CD4-positive, alpha-beta T cell treated with Interleukin-4 for 4 hours (primary cell): Measurements from ENCODE around the gene SOWAHB.
"Not testable (repeated sequence)": the region's sequence is repeated elsewhere in the genome, so short reads cannot be mapped to it uniquely, and the experiment has no call there.

Experiments used
- DNase-seq: peaks from one replicate; pipeline ENCODE4 v3.0.0-alpha.2; 2020

The SOWAHB gene

DNA sequence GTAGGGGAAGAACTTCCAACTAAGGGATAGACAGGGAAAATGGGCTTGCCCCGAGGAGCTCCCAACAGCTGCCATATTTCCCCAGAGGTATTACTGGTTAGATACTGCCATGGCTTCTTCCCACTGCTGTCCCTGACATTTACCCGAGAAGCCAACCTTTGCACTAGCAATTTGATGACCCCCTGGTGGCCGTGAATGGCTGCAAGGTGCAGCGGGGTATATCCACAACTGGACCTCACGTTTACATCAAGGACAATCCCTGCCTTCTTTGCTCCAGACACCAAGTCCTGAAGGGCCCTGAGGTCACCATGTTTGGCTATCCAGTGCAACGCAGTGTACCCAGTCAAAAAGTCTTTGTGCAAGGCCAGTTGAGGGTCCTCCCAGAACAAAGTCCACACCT, 2.3 kb downstream of the SOWAHB start:
- DNase-seq, result no peak

DNA sequence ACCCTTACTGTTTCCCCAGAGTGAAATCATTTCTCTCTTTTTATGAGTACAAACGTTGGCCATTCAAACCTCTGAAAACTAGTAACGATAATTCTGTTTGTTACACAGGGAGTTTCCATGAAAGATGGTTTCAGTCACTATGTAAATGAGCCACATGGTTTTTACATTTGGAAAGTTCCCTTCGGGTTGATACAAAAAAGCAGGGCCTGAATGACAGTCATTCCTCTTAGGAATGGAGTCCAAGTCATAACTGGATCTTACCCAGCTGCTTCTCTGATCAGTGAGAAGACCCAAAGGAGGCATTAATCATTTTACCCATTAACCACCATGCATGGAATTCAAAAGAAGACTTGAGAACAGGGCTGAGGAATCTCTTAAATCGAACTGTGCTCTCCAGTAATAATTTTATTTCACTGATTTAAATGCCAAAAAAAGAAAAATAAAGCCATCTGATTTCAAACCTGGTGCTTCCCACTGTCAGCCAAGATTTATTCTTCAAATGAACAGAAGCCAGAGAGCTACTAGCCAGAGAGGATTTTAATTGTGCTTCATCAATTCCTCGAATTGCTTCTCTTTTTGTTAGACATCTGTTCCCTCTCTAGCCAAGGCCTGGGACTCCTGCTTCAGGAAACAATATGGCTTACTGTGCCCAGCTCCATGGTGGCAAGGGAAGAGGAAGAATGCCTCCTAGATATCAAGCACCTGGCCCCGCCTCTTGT, 3.2 kb downstream of the SOWAHB start:
- no peak for DNase-seq

- DNase-seq, result no peak
These were observed 5.3 kb downstream of the SOWAHB start for GRCh38 chr4:76892601-76893000.

DNA sequence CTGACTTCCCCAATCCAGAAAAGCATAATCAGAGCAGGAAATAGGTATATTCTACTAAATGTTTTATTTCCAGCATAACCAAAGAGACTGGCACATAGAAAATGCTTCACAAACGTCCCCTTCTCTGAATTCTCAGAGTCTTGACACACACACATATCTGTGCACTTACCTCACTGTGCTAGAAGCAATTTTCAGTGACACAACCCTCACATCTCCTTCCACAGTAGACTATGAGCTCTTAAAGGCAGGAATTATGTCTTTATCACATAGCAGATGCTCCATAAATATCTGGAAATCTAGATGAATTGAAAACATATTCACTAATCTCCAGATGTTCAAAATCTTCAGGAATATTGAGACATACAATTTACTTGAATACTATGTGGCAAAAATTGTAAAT, 5.9 kb downstream of the SOWAHB start:
- no peak for DNase-seq

DNA sequence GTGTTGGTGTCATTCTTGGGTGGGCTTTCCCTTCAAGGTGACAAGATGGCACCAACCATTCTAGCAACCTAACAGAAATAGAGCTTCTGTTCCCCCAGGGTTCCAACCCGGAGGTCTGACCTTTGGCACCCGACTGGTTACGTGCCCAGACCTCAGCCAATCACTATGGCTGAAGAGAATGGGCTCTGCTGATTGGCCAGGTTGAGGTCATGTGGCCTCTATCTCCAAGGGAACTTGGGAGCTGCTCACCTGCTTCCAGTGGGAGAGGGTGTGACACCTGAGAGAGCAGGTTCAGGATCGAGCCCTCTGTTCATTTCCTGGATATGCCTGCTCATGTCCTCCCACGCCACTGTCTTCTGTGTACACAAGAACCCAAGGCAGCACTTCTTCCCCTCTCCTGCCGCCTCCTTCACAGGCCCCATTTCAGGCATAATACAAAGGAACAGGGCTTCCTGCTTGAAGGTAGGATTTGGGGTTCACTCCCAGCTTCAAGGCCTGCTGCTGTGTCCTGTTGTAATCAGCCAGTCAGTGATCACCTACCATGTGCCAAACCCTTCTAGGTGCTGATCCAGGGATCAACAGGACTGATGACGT, 11.0 kb downstream of the SOWAHB start:
- DNase-seq, result no peak

GRCh38 chr4:76886214-76886613, 11.7 kb downstream of the SOWAHB start:
- no peak for DNase-seq

- no peak for DNase-seq
These were observed 14.8 kb downstream of the SOWAHB start for GRCh38 chr4:76883147-76883546.

GRCh38 chr4:76882630-76883029, 15.3 kb downstream of the SOWAHB start:
- no peak for DNase-seq

GRCh38 chr4:76881375-76881774, 16.6 kb downstream of the SOWAHB start:
- no peak for DNase-seq

DNA sequence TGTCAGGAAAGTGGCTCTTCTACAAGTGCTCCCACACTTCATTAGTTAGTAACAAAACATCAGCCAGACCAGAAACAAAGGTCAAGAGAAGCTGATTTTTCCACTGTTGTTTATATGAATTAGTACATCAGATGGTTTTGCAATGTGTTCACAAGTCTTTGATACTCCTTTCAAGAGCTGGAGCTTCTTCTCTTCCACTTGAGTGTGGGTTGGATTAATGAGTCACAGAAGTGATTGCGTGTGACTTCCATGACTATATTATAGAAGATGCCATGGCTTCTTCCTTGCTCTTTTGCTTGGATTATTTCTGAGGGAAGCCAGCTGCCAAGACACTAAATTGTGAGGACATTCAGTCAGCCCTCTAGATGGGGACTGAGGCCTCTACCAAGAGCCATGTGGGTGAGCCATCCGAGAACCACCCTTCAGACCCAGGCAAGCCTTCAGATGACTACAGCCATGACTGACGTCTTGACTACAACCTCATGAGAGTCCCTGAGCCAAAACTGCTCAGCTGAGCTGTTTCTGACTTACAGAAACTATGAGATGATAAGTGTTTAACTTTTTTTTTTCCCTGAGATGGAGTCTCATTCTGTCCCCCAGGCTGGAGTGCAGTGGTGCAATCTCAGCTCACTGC, 18.1 kb downstream of the SOWAHB start:
- no peak for DNase-seq

- not testable (repeated sequence) for DNase-seq
These were observed 19.2 kb downstream of the SOWAHB start for GRCh38 chr4:76878641-76879165.

DNA sequence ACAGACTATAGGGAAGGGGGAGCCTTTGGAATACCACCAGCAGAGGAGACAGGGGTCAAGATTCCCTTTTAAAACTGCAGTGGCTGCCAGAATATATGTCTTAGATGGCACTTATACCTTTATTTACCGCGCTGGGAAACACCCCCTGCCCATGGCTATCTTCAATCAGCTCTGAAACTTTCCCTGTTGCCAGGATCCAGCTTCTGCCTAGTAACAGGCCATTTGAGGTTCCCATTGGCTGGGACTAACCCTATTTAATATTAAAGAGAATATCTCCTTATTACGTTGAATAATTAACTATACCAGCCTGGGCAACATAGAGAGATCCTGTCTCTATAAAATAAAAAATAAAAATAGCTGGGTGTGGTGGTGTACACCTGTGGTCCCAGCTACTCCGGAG, 23.8 kb downstream of the SOWAHB start:
- no peak for DNase-seq

- DNase-seq, result no peak
These were observed 24.4 kb downstream of the SOWAHB start for GRCh38 chr4:76873495-76873894.

GRCh38 chr4:76872556-76872955, 25.4 kb downstream of the SOWAHB start:
- no peak for DNase-seq

DNA sequence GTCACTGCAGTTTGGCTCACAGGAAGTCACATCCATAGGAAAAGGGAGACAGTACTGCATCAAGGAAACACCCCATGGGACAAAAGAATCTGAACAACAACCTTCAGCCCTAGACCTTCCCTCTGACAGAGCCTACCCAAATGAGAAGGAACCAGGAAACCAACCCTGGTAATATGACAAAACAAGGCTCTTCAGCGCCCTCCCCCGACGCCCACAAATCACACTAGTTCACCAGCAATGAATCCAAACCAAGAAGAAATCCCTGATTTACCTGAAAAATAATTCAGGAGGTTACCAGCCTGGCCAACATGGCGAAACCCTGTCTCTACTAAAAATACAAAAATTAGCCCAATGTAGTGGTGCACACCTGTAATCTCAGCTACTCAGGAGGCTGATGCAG, 29.2 kb downstream of the SOWAHB start:
- DNase-seq, result not testable (repeated sequence)

DNA sequence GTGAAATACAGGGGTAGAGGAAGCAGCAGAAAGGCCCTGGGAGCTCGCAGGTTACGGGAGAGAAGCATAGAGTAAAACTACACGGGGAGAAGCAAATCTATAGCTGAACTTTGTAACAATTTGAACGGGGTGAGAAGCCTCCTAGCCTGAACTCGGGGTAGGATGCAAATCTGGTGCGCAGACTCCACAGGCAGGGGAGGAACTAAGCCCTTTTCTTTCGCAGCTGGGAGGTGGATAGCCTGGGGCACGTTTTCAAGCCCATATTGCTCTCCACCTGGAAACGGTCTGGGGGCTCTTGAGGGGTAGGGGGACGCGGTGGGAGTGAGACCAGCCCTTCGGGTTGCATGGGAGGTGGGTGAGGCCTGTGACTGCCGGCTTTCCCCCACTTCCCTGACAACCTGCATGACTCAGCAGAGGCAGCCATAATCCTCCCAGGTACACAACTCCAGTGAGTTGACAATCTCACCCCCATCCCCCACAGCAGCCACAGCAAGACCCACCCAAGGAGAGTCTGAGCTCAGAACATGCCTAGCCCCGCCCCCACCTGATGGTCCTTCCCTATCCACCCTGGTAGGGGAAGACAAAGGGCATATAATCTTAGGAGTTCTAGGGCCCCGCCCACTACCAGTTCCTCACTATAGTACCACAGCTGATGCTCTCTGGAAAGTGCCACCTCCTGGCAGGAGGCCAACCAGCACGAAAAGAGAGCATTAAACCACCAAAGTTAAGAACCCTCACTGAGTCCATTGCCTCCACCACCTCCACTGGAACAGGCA, 29.9 kb downstream of the SOWAHB start:
- no peak for DNase-seq

DNA sequence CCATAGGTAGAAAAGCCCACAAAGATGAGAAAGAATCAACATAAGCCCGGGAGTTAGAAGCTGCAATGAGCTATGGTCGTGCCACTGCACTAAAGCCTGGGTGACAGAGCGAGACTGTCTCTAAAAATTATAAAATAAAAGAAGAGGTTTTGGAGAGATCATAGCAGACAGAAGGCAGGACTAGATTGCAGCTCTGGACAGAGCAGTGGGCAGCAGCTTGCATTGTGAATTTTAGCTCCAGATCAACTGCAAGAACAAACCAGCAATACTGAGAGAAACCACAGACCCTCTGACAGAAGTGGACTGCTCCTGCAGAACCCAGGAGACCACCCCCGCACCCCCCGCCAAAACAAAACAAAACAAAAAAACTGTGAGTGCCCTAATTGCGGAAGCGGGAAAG, 30.6 kb downstream of the SOWAHB start:
- no peak for DNase-seq

DNA sequence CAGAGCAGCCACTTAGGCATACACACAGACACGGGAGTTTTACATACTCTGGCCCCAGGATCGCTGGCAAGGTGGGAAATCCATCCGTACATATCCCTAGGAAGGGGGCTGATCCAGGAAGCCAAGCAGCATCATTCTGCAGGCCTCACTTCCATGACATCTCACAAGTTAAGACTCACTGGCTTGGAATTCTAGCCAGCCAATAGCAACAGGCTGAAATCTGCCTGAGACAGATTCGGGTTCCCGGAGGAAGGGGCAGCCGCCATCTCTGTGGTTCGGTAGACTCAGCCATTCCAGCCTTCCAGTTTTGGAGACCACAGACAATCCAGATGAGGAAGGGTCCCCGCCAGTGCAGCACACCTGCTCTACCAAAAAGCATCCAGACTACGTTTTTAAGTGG, 31.3 kb downstream of the SOWAHB start:
- DNase-seq, result no peak

GRCh38 chr4:76858319-76858718, 39.6 kb downstream of the SOWAHB start:
- DNase-seq, result no peak

GRCh38 chr4:76857074-76857409, 40.9 kb downstream of the SOWAHB start:
- no peak for DNase-seq

GRCh38 chr4:76856243-76857073, 41.5 kb downstream of the SOWAHB start:
- DNase-seq, result no peak

DNA sequence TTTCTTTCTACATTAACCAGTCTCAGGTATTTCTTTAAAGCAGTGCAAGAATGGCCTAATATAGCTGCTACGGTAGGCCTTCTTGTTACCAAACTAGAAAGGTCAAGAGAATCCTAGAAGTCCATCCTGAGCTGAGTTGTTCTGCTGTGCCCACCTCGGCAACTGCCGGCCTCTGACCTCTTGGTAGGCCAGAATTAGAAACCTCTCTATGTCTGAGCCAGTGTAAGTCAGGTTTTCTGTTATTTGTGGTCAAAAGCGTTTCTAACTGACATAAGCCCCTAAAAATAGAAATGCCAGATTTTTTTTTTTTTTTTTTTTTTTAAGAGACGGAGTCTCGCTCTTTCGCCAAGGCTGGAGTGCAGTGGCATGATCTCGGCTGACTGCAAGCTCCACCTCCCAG, 43.1 kb downstream of the SOWAHB start:
- no peak for DNase-seq

- DNase-seq, result no peak
These were observed 46.6 kb downstream of the SOWAHB start for GRCh38 chr4:76851375-76851774.
